ENCODE results near the gene NPL.

DNA sequence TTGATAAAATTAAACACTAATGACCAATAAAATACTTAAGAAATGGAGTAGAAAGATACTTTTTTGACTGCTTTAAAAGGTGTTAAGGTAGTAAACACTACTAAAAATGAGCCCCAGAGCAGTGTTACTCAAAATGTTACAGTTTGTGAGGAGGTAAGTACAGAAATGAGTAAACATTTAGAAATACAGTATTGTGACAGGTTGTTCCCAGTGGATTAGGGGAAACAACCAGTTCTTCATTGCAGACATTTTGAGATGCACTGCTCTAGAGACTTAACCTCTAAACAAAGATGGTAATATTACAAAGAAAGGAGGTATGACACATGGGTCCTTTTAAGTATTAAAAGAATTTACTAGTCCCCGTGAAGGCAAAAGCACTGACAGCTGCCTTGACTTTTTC lies 62.3 kb downstream of the NPL start:
- TF ChIP-seq RAD21 (conservative IDR thresholded peaks at IDR 0.05), result no peak
- TF ChIP-seq, protein P1, sequence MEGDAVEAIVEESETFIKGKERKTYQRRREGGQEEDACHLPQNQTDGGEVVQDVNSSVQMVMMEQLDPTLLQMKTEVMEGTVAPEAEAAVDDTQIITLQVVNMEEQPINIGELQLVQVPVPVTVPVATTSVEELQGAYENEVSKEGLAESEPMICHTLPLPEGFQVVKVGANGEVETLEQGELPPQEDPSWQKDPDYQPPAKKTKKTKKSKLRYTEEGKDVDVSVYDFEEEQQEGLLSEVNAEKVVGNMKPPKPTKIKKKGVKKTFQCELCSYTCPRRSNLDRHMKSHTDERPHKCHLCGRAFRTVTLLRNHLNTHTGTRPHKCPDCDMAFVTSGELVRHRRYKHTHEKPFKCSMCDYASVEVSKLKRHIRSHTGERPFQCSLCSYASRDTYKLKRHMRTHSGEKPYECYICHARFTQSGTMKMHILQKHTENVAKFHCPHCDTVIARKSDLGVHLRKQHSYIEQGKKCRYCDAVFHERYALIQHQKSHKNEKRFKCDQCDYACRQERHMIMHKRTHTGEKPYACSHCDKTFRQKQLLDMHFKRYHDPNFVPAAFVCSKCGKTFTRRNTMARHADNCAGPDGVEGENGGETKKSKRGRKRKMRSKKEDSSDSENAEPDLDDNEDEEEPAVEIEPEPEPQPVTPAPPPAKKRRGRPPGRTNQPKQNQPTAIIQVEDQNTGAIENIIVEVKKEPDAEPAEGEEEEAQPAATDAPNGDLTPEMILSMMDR (IDR thresholded peaks at IDR 0.05; ENCODE audit: poor library complexity, severe bottlenecking), result no peak
- no peak for TF ChIP-seq POLR2AphosphoS5 (IDR thresholded peaks at IDR 0.05)
- TF ChIP-seq TAF1 (IDR thresholded peaks at IDR 0.05; ENCODE audit: low read depth), result no peak
